IPS-18c (cell line): ENCODE data around the gene CFAP299.

Experiments
- H3K4me3 ChIP-seq: 2 replicates; pipeline ENCODE4 v1.7.0; 2013; ENCODE audit warnings: low read depth, mild to moderate bottlenecking, low read length, moderate library complexity; ENCODE audit not compliant: insufficient read depth
- H3K9me3 ChIP-seq: one replicate; pipeline ENCODE4 v1.6.1; 2013; ENCODE audit warnings: mild to moderate bottlenecking, low read length, moderate library complexity; ENCODE audit not compliant: control insufficient read depth, insufficient read depth

The CFAP299 gene

DNA sequence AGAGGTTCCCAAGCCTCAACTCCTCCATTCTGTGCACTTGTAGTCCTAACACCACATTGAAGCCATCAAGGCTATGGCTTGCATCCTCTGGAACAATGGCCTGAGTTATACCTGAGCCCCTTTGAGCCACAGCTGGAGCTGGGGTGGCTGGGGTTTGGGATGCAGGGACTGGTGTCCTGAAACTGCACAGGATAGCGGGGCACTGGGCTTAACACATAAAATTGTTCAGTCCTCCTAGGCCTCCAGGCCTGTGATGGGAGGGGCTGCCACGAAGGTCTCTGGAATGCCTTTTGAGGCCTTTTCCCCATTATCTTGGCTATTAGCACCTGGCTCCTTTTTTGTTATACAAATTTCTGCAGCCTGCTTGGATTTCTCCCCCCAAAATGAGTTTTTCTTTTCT, 35.5 kb downstream of the CFAP299 start:
- peaks cover 8% of the 10 kb centered on the region for H3K9me3 ChIP-seq
- no peak overlapping the region; the same call in 1 of the 2 replicates for H3K4me3 ChIP-seq

DNA sequence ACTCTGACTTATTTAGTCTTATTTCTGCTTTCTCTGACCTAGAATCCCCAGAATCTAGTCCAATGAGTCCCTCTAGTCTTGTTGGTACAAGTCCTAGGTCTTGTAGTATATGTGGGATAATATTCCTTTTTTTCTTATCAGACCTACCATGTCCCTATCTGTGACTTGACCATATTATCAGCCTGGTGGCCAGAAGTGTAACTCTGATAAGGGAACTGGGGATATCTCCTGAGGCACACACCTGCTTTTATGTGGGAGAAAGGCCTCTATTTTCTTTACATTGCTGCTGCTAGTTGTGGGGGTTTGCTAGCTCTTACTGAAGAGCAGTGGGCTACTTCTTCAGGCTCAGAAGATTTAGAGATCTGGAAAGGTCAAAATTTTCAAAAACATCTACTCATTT, 38.6 kb downstream of the CFAP299 start:
- no peak overlapping the region for H3K4me3 ChIP-seq

DNA sequence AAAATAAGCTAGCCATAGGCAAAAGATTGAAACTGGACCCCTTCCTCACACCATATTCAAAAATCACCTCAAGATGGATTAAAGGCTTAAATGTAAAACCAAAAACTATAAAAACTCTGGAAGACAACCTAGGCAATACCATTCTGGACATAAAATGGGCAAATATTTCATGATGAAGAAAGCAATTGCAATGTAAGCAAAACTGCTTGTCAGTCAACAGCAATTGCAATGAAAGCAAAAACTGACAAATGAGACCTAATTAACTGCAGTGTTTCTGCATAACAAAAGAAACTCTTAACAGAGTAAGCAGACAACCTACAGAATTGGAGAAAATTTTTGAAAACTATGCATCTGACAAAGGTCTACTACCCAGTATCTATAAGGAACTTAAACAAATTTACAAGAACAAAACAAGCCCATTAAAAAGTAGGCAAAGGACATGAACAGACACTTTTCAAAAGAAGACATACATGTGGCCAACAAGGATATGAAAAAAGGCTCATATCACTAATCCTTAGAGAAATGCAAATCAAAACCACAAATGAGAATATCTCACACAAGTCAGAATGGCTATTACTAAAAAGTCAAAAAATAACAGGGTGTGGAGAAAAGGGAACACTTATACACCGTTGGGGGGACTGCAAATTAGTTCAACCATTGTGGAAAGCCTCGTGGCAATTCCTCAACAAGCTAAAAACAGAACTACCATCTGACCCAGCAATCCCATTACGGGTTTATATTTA, 46.7 kb downstream of the CFAP299 start:
- Histone ChIP-seq H3K9me3 (no peaks in the 10 kb centered on the region), H3K4me3 (no peak overlapping the region)

More for the DNA sequence above, 38.6 kb downstream of the CFAP299 start:
- peaks cover 8% of the 10 kb centered on the region for H3K9me3 ChIP-seq

DNA sequence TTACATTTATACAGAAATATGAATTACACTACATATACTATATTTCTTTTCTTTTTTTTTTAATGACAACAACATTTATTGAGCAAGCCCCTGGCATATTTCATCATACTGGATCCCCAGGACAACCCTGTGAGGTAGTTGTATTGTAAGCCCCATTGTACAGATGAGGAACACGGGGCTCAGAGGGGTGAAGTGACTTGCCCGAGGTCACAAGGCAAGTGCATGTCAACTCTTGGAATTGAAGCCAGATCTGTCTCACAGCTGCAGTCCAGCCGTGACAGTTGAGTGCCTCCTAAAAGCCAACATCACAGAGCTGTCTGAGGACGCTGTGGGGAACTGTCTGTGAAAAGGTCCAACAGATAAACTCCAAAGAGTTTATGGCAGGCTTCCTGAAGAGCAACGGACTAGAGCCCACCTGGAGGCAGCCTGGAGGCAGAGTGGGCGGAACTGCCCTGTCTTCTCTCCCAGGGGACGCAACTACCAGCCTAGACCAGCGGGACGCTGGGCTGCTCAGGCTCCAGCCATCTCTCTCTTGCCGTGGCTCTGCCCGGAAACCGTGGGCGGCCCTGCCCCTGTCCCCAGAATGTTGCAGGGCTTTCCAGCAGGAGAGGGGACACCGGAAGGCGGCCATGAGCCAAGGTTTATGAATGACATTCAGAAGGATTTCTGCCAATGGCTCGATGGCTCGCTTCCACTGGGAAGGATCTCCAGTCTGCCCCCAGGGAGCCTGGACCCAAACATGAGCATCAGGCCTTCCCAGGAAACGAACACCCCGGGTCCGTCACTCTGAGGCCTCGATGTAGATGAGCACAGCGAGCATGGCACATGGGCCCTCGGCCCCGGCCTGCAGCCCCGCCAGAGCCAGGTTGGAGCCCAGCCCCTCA, 50.1 kb downstream of the CFAP299 start:
- Histone ChIP-seq H3K4me3 (no peak overlapping the region), H3K9me3 (no peaks in the 10 kb centered on the region)

DNA sequence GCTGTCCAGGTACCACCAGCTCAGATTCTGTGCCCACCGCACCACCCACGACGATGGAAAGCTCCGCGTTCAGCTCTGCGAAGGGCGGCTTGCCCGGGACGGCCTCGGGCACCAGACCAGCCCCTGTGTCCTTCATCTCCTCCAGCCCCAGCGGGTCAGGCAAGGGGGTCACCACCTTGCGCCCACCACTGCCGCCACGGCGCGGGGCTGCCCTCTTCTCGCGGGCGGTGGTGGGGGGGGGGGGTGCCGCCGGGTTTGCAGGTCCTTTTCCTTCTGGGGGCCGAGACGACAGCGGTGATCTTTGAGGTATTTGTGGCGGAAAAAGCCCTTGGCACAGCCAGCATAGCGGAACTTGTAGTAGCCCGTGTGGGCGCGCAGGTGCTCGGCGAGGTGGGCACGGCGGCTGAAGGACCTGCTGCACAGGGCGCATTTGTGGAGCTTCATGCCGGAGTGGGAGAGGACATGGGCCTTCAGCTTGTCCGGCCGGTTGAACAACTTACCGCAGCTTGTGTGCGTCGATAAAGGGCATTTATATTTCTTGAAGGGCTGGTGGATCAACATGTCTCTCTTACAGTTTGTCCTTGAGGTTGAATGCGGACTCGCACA, 50.9 kb downstream of the CFAP299 start:
- no peak overlapping the region for H3K4me3 ChIP-seq
- H3K9me3 ChIP-seq: no peaks in the 10 kb centered on the region

DNA sequence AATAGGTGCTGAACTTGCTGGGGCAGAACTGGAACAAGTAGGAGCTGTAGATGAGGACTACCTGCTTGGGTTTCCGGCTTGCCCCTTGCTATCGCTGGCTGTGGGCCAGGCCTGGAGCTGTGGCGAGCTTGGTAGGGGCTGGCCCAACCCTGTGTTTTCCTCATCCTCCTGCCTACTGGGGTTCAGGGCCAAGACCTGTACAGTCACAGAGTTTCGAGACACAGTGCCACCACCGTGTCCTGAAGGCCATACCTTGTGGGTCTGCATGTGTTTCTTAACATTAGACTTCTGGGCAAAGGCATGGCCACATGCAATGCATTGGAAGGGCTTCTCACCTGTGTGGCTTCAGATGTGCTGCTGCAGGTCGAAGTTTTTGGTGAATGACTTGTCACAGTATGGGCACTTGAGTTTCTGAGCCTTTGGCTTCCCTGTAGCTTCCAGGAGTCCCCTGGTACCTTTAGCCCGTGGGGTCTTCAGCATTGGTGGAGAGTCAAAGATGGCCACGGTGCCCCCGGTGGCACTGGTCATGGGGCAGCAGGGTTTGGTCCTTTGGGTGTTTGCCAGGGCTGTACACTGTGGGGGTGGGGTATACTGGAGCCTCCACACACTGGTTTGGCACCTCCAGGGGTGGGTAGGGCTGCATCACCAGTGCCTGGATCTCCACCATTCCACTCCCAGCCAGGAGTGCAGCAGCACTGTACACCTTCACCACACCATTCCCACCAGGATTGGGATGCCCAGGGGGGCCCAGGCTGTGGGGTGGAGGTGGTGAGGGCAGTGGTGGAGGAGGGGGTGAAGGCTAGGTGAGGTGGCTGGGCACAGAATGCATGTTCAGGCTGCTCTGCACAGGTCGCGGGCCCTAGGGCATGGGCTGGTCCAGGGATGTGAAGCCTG, 52.1 kb downstream of the CFAP299 start:
- Histone ChIP-seq H3K9me3 (no peaks in the 10 kb centered on the region), H3K4me3 (no peak overlapping the region)

DNA sequence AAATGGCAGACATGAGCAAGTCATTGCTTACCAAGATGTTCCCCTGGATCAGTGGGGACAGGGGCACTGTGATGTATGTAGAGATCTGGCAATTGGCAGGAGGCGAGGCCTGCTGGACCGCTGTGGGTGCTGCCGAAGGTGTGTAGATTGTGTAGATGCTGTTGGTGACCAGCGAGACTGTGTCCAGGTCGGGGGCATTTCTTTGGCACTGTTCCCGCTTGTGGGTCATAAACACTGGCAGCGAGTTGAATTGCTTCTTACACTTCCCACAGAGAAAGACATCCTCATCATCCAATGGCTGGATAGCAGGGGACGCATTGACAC, 52.7 kb downstream of the CFAP299 start:
- H3K4me3 ChIP-seq: no peak overlapping the region
- H3K9me3 ChIP-seq: no peaks in the 10 kb centered on the region

DNA sequence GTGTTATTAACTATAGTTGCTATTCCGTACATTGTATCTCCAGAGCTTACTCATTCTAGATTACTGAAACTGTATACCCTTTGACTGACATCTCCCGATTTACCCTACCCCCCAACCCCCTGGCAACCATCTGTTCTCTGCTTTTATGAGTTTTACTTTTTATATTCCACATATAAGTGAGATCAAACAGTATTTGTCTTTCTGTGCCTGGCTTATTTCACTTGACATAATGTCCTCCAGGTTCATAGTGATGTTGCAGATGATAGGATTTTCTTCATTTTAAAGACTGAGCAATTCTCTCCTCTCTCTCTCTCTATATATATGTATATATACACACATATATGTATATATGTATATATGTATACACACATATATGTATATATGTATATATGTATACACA, 54.6 kb downstream of the CFAP299 start:
- Histone ChIP-seq H3K4me3 (no peak overlapping the region), H3K9me3 (no peaks in the 10 kb centered on the region)

DNA sequence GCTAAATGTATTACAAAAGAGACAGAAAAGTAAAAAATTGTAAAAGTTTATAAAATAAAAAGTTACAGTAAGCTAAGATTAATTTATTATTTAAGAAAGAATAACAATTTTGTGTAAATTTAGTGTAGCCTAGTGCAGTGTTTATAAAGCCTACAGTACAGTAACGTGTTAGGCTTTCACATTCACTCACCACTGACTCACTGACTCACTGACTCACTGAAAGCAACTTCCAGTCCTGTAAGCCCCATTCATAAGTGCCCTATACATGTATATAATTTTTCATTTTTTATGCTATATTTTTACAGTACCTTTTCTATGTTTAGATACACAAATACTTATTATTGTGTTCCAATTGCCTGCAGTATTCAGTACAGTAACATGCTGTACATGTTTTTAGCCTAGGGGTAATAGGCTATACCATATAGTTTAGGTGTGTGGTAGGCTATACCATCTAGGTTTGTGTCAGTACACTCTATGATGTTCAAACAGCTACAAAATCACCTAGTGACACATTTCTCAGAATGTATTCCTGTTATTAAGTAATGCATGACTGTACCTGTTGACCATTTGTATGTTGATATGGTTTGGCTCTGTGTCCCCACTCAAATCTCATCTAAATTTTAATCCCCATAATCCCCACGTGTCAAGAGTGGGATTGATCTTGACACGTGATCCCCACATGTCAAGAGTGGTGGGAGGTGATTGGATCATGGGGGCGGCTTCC, 57.9 kb downstream of the CFAP299 start:
- Histone ChIP-seq H3K4me3 (no peak overlapping the region), H3K9me3 (no peaks in the 10 kb centered on the region)

DNA sequence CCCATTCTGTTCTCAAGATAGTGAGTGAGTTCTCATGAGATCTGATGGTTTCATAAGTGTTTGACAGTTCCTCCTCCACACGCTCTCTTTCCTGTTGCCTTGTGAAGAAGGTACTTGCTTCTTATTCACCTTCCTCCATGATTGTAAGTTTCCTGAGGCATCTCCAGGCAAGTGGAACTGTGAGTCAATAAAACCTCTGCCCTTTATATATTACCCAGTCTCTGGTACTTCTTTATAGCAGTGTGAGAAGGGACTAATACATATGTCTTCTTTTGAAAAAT, 58.4 kb downstream of the CFAP299 start:
- no peaks in the 10 kb centered on the region for H3K9me3 ChIP-seq
- no peak overlapping the region for H3K4me3 ChIP-seq

DNA sequence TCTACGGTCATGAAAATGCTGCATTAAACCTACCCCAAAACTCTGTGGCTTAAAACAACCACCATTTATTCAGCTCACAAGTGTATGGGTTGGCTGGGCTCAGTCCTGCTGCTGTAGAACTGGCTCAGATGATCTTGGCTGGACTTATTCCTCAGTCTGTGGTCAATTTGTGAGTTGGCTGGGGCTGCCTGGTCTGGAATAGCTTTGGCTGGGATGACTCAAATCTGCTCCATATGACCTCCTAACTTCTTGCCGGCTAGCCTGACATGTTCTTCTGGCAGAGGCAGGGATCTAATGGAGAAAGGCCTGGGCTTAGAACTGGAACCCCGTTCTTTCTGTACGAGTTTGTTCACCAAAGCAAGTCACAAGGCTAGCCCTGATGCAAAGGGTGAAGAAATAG, 71.7 kb downstream of the CFAP299 start:
- Histone ChIP-seq H3K4me3 (no peak overlapping the region), H3K9me3 (no peaks in the 10 kb centered on the region)

DNA sequence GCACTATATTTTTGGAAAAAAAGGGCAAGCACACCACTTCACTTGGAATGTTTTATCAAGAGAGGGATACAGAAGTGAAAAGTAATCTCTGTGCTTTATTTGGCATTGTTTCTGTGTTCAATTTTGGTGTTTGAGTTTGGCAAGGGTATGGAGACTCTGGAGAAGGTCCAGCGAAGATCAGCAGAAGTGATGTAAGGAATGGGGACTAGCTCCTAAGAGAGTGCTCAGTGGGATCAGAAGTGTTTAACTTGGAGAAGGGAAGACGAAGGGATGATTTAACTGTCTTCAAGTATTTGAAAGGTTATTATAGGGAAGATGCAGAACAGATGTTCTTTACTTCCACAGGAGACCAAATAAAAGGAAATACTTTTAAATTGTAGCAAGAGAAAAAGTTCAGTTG, 74.3 kb downstream of the CFAP299 start:
- Histone ChIP-seq H3K4me3 (no peak overlapping the region), H3K9me3 (no peaks in the 10 kb centered on the region)

DNA sequence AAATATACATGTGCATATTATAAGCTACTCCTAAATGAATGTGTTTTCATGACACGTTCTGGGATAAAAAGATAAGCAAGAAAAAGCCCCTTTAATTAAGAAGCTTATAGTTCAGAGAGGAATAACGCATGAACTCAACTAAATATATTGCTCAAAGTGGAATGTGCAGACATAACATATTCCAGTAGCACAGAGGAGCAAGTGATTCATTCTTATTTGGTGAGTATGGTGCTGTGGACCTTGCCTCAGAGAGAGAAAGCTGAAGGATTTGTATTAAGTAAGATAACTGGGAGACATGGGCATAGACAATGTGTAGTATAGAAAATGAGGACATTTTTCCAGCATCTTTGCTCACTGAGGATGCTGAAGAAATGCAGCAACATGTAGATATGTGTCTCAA, 76.8 kb downstream of the CFAP299 start:
- Histone ChIP-seq H3K4me3 (no peak overlapping the region), H3K9me3 (no peaks in the 10 kb centered on the region)

DNA sequence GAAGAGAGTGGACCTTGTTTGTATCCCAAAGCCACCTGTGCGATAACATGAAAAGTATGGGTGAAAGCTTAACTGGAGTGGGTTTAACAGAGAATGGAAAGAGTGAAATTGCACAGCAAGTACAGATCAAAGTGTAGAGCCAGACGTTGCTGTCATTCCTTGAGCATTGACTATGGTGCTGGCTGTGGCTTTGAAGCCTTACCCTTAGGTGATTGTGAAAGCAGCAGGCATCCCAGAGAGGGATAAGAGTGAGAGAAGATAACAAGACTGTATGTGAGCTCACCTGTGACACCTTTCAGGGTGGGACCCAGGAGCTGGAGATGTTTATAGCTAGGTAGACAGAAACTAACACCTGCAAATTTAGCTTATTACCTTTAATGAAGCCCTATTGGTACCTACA, 77.6 kb downstream of the CFAP299 start:
- no peak overlapping the region for H3K4me3 ChIP-seq
- H3K9me3 ChIP-seq: no peaks in the 10 kb centered on the region

DNA sequence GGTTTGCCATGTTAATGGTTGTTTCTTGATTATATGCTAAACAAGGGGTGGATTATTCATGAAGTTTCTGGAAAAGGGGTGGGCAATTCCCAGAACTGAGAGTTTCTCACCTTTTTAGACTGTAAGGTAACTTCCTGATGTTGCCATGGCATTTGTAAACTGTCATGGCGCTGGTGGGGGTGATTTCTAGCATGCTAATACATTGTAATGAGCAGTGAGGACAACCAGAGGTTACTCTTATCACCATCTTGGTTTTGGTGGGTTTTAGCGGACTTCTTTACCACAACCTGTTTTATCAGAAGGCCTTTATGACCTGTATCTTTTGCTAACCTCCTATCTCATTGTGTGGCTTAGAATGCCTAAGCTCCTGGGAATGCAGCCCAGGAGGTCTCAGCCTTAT, 81.5 kb downstream of the CFAP299 start:
- Histone ChIP-seq H3K9me3 (no peaks in the 10 kb centered on the region), H3K4me3 (no peak overlapping the region)

DNA sequence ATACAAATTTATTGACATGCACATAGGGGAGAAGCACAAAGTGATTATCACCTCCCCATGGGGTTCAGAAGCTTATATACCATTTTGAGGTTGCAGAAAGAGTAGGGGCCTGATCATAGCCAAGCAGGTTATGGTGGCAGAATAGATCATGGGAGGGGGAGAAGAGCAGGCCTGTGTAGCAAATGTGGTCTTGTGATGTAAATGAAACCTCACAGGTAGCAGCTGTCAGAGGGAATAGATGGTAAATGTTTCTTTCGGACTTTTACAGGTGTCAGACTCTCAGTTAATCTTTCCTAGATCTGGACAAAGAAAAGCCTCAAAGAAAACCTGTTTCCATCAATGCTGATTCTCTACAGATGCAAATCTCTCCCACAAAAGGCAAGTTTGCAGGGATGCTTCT, 84.4 kb downstream of the CFAP299 start:
- no peak overlapping the region for H3K4me3 ChIP-seq
- no peaks in the 10 kb centered on the region for H3K9me3 ChIP-seq

DNA sequence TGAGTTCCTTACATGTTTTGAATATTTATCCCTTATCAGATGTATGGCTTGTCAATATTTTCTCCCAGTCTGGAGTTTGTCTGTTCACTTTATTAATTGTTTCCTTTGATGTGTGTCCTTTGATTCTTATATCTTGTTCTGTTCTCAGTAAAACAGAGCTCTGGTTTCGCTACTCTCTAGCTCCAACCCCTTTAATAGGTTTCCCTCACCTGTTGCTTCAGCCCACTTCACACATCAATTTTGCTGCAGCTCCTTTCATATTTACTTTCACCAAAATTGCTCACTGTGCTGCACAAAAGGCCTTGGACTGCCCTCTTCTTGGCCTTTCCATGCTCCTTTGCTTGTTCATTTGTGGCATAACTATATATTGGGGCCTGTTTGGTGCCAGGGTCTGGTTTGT, 85.1 kb downstream of the CFAP299 start:
- H3K9me3 ChIP-seq: no peaks in the 10 kb centered on the region
- H3K4me3 ChIP-seq: no peak overlapping the region
